GM20000 (cell line): ENCODE measurements around the gene SERPINB1.

Source experiments
- DNase-seq: peaks from one replicate; pipeline ENCODE4 v3.0.0; 2012; ENCODE audit warnings: low spot score
- TF ChIP-seq, protein P1 (sequence below): IDR thresholded peaks from 2 replicates; pipeline ENCODE4 v1.5.1; 2012; ENCODE audit warnings: mild to moderate bottlenecking, control low read depth; ENCODE audit errors: extremely low read depth, missing control alignments

The SERPINB1 gene

GRCh38 chr6:2877960-2878359, 36.3 kb upstream of the SERPINB1 start:
- TF ChIP-seq, protein P1, sequence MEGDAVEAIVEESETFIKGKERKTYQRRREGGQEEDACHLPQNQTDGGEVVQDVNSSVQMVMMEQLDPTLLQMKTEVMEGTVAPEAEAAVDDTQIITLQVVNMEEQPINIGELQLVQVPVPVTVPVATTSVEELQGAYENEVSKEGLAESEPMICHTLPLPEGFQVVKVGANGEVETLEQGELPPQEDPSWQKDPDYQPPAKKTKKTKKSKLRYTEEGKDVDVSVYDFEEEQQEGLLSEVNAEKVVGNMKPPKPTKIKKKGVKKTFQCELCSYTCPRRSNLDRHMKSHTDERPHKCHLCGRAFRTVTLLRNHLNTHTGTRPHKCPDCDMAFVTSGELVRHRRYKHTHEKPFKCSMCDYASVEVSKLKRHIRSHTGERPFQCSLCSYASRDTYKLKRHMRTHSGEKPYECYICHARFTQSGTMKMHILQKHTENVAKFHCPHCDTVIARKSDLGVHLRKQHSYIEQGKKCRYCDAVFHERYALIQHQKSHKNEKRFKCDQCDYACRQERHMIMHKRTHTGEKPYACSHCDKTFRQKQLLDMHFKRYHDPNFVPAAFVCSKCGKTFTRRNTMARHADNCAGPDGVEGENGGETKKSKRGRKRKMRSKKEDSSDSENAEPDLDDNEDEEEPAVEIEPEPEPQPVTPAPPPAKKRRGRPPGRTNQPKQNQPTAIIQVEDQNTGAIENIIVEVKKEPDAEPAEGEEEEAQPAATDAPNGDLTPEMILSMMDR: no peak
- DNase-seq: no peak

GRCh38 chr6:2877057-2877882, 35.6 kb upstream of the SERPINB1 start:
- no peak for DNase-seq
- TF ChIP-seq, protein P1: no peak

- TF ChIP-seq, protein P1: no peak
- peak; percentile 53 for DNase-seq
These were observed 34.8 kb upstream of the SERPINB1 start for GRCh38 chr6:2876210-2877056.

DNA sequence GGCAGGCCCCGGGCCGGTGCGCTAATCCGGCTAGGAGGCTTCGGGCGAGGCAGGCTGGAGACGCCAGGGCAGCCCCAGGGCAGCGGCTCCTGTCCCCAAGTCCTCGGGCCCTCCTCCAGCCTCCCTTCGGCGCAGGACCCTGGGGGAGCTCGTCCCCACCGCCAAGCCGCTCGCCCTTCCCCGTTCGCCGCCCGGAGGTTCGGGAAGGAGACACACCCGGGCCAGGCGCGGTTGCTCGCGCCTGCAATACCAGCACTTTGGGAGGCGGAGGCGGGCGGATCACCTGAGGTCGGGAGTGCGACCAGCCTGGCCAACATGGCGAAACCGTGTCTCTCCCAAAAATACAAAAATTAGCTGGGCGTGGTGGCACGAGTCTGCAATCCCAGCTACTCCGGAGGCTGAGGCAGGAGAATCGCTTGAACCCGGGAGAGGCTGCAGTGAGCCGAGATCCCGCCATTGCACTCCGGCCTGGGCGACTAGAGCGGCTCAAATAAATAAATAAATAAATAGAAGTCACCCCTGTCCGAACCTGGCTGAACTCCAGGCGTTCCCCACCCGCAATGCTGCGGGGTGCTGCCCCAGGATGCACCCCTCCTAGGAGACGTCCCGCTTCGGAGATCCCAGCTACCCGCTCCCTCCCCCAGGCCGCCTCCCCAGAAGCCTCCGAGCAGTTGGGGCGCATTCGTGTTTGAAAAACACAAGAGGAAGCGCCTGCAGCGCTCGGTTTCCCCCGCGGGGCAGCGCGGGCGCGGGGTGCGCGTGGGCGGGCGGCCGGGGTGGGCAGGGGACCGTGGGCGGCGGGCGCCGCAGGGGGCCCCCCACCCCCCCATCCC, 33.9 kb upstream of the SERPINB1 start:
- TF ChIP-seq, protein P1: no peak

DNA sequence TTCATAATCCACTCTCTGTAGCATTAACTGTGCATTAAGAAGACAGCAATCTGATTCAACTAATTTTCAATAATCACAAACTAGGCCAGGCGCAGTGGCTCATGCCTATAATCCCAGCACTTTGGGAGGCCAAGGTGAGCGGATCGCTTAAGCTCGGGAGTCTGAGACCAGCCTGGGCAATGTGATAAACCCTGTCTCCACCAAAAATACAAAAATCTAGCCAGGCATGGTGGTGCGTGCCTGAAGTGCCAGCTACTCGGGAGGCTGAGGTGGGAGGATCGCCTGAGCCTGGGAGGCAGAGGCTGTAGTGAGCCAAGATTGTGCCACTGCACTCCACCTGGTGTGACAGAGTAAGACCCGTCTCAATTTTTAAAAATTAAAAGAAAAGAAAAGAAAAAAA, 32.0 kb upstream of the SERPINB1 start:
- TF ChIP-seq, protein P1: no peak
- no peak for DNase-seq

More for the DNA sequence above, 33.9 kb upstream of the SERPINB1 start:
- DNase-seq: peak; percentile 71

GRCh38 chr6:2872423-2873358, 31.0 kb upstream of the SERPINB1 start:
- DNase-seq: no peak
- TF ChIP-seq, protein P1: no peak
